Peyer's patch (tissue), 4 donors: ENCODE results near the gene KIRREL3. TPM values are rescaled to one million over a fixed set of nuclear protein-coding genes. Genes with fewer than 3 reads are reported as not detected.

Experiments used
- DNase-seq, 3 donors: peaks; one replicate each; pipeline ENCODE4 v3.0.0-alpha.2; 2017 to 2019
- H3K27ac ChIP-seq, 4 donors: fragments of 200-600 bp; sonication (generic); one replicate each; pipeline ENCODE4 v1.5.1; 2016 to 2019
- H3K27me3 ChIP-seq, 2 donors: fragments of 200-600 bp; sonication (generic); one replicate each; pipeline ENCODE4 v1.5.1; 2019
- H3K36me3 ChIP-seq, 3 donors: fragments of 200-600 bp; sonication (generic); one replicate each; pipeline ENCODE4 v1.5.1; 2016 to 2019
- H3K4me1 ChIP-seq, 4 donors: fragments of 200-600 bp; sonication (generic); one replicate each; pipeline ENCODE4 v1.5.1; 2016 to 2019
- H3K4me3 ChIP-seq, 4 donors: fragments of 200-600 bp; sonication (generic); 1 replicate in 3 of 4; 2 replicates in 1 of 4; pipeline ENCODE4 v1.5.1; 2016 to 2019; ENCODE audit warnings: mild to moderate bottlenecking in 1 of 4
- H3K9me3 ChIP-seq, 4 donors: fragments of 200-600 bp; sonication (generic); one replicate each; pipeline ENCODE4 v1.5.1; 2016 to 2019; ENCODE audit warnings: mild to moderate bottlenecking in 1 of 4
- POLR2A ChIP-seq, 2 donors: fragments of 450-650 bp; IDR thresholded peaks; one replicate each; pipeline ENCODE4 v1.5.1; 2017; ENCODE audit warnings: antibody characterized with exemption in 2 of 2, mild to moderate bottlenecking in 2 of 2, moderate library complexity in 2 of 2
- total RNA-seq, 4 donors: library from RNA; depleted of rRNA; stranded (reverse); fragments of >200 nt; gene quantifications; one replicate each; pipeline ENCODE4 v1.1.0, GENCODE V29; 2016
- TF ChIP-seq, protein P1 (sequence below), 6 experiments: fragments of 450-650 bp in 4 of 6; fragments of 200-600 bp in 2 of 6; sonication (generic) in 1 of 6; IDR thresholded peaks; one replicate each; pipeline ENCODE4 v1.5.1; 2017 to 2019; ENCODE audit warnings: antibody characterized with exemption in 6 of 6, mild to moderate bottlenecking in 3 of 6, moderate library complexity in 1 of 6

KIRREL3 gene
- total RNA-seq, 4 donors from 2014 or later: 0.83 TPM; not detected in 3

DNA sequence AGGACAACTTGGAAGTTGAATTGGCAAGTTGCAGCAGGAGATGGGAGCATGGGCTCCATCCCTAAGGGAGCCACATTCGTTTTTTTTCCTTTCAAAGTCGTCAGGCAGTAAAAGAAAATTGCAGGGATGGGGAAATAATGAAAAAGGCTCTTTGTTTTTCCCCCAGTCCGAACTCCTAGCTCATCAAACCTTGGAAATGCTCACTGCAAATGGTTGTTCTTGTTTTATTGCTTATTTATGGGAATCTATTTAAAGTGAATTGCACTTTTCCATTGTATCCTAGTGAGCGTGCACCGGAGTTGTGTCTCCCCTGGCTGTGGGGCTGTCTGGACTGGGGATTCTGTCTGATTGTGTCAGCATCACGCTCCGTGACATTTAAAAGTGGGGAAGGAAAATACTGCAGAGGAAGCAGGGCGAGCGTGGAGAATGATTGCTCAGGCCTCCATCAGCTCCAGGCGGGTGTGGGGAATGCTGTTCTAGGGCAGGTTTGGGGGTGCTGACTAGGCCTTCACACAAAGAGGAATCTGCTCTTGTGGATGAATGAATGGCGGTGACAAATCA is 306.4 kb downstream of the KIRREL3 start:
- no peak for TF ChIP-seq POLR2A (IDR thresholded peaks at IDR 0.05)
- TF ChIP-seq, protein P1, sequence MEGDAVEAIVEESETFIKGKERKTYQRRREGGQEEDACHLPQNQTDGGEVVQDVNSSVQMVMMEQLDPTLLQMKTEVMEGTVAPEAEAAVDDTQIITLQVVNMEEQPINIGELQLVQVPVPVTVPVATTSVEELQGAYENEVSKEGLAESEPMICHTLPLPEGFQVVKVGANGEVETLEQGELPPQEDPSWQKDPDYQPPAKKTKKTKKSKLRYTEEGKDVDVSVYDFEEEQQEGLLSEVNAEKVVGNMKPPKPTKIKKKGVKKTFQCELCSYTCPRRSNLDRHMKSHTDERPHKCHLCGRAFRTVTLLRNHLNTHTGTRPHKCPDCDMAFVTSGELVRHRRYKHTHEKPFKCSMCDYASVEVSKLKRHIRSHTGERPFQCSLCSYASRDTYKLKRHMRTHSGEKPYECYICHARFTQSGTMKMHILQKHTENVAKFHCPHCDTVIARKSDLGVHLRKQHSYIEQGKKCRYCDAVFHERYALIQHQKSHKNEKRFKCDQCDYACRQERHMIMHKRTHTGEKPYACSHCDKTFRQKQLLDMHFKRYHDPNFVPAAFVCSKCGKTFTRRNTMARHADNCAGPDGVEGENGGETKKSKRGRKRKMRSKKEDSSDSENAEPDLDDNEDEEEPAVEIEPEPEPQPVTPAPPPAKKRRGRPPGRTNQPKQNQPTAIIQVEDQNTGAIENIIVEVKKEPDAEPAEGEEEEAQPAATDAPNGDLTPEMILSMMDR (IDR thresholded peaks at IDR 0.05): no peak
- H3K4me1 ChIP-seq: no peaks in the 10 kb centered on the region
- H3K9me3 ChIP-seq: peaks cover 0 to 4% (median 0%) of the 10 kb centered on the region in 4 donors
- no peaks in the 10 kb centered on the region for H3K27me3 ChIP-seq
- no peak overlapping the region for H3K4me3 ChIP-seq
- H3K27ac ChIP-seq: no peak overlapping the region
- no peaks in the 10 kb centered on the region for H3K36me3 ChIP-seq
- no peak for DNase-seq

DNA sequence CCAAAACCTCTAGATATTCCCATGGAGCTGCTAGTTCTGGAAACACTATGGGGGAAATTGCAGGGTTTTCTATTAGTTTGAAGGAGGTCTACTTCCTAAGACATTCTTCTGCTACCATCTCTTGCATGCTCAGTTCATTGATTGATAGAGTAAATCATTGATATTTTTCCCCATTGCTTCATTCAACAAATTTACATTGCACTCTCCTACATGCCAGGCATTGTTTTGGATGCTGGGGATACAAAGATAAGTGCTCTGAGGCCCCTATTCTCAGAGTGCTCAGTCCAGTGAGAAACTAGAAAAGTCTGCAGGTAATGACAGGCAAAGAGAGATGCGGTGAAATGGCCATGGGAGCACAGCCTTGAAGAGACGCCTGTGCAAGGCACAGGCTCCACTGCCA is 313.1 kb downstream of the KIRREL3 start:
- H3K27ac ChIP-seq: no peak overlapping the region
- H3K9me3 ChIP-seq: no peaks in the 10 kb centered on the region
- no peak for DNase-seq
- no peaks in the 10 kb centered on the region for H3K36me3 ChIP-seq
- no peaks in the 10 kb centered on the region for H3K27me3 ChIP-seq
- TF ChIP-seq POLR2A (IDR thresholded peaks at IDR 0.05): no peak
- TF ChIP-seq, protein P1 (IDR thresholded peaks at IDR 0.05): no peak
- H3K4me3 ChIP-seq: no peak overlapping the region
- H3K4me1 ChIP-seq: no peaks in the 10 kb centered on the region

DNA sequence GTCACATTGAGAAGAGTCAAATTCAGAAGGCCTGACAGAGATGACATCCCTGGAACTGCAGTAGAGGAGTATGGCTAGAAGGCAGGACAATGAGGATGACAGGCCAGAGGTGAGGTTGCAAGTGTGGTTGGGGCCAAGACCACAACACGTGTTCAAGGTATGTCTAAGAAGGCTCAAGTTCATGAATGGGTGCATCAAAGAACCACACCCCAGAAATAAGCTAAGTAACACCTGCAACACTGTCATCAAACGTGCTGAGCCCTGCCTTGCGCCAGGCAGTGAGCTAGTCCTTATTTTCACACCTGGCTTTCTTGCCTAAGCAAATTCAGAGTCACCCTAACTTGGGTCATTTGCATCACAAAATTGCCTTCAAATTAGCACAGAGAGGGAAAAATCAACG is 313.6 kb downstream of the KIRREL3 start:
- no peak overlapping the region for H3K27ac ChIP-seq
- DNase-seq: no peak

DNA sequence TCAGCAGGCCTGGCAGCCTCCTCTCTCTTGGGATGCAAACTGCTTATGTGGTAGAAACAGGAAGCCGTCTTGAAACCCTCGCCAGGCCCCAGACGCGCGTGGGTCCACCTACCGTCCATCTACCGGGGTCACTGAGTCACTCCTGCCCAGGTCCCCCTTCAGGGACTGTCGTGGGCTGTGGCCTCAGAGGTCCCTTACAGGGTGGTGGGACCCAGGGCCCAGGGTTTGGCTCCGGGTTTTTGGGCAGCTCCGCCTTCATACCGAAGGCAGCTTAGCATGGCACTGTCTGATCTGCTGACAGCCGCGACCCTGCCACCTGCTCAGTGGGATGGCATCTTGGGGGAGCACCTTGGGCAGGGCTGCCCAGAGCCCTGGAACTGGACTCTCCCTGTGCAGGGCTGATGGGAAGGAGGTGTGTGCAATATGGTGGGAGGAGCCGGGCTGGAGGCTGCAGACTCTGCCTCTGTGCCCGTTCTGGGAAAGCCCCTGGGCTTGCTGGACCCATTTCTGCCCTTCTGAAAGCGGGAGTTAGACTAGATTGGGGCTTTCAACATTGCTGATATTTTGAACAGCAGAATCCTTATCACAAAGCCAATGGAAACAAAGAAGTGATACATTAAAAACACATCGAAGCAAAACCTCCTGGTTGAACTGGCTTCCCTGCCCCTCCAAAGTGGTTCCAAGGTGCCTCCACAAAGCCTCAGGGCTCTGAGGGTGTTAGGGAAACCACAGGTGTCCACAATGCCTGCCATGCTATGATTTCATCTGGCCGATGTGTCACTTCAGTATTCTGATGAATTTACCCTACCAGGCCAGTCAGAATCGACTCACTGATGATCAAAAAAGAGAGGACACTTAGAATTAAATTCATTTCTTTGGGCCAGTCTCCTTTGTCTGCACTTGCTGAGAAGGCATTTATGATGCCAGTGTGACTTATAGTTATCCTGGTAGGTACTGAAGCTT is 316.5 kb downstream of the KIRREL3 start:
- Histone ChIP-seq H3K27me3 (no peaks in the 10 kb centered on the region), H3K4me3 (no peak overlapping the region), H3K36me3 (no peaks in the 10 kb centered on the region), H3K27ac (no peak overlapping the region), H3K4me1 (no peaks in the 10 kb centered on the region), H3K9me3 (no peaks in the 10 kb centered on the region)
- TF ChIP-seq POLR2A (IDR thresholded peaks at IDR 0.05): no peak
- TF ChIP-seq, protein P1 (IDR thresholded peaks at IDR 0.05): no peak
- DNase-seq: no peak

More for the DNA sequence above, 313.6 kb downstream of the KIRREL3 start:
- Histone ChIP-seq H3K27me3 (no peaks in the 10 kb centered on the region), H3K36me3 (no peaks in the 10 kb centered on the region), H3K4me1 (no peaks in the 10 kb centered on the region), H3K4me3 (no peak overlapping the region), H3K9me3 (no peaks in the 10 kb centered on the region)
- TF ChIP-seq, protein P1 (IDR thresholded peaks at IDR 0.05): no peak
- no peak for TF ChIP-seq POLR2A (IDR thresholded peaks at IDR 0.05)

DNA sequence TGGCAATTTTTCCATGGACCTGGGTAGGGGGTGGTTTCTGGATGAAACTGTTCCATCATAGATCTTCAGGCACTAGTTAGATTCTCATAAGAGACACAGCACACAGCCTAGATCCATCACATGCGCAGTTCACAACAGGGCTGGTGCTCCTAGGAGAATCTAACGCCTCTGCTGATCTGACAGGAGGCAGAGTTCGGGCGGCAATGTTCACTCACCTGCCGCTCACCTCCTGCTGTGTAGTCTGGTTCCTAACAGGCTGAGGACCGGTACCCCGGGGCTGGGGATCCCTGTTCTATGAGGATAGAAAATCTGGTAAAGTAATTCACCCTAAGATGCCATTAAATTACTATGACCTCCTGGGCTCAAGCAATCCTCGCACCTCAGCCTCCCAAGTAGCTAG is 318.0 kb downstream of the KIRREL3 start:
- no peak for DNase-seq
- no peaks in the 10 kb centered on the region for H3K36me3 ChIP-seq
- no peak overlapping the region for H3K4me3 ChIP-seq
- TF ChIP-seq POLR2A (IDR thresholded peaks at IDR 0.05): no peak
- TF ChIP-seq, protein P1 (IDR thresholded peaks at IDR 0.05): no peak
- H3K9me3 ChIP-seq: no peaks in the 10 kb centered on the region
- no peaks in the 10 kb centered on the region for H3K4me1 ChIP-seq
- no peaks in the 10 kb centered on the region for H3K27me3 ChIP-seq
- H3K27ac ChIP-seq: no peak overlapping the region
